Suppressor macrophage treated with lipopolysaccharide for 1 hour (primary cell): Measurements from ENCODE around the gene GALNT9.

Experiments
- DNase-seq, 3 donors: peaks; one replicate each; pipeline ENCODE4 v3.0.0-alpha.2; 2020 to 2022

GALNT9 gene

DNA sequence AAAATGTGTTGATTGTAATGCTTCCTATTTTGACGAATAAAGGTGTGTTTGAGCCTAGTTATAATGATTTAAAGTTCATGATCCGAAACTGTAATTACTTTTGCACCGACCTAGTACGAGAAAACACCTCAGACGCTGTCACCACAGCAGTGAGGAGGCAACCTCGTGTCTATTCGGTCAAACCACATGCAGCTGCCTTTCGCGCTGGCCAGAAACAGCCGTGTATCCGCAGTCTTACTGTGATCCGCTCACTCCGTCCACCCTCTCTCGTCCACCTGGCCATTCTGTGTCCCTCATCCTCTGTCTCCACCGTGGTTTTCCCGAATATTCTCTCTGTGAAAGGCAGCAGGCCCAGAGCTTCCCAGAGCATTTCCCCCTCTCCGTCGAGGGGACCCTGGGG lies 118.1 kb downstream of the GALNT9 start:
- no peak for DNase-seq

GRCh38 chr12:132210223-132211055 lies 119.0 kb downstream of the GALNT9 start:
- no peak for DNase-seq

DNA sequence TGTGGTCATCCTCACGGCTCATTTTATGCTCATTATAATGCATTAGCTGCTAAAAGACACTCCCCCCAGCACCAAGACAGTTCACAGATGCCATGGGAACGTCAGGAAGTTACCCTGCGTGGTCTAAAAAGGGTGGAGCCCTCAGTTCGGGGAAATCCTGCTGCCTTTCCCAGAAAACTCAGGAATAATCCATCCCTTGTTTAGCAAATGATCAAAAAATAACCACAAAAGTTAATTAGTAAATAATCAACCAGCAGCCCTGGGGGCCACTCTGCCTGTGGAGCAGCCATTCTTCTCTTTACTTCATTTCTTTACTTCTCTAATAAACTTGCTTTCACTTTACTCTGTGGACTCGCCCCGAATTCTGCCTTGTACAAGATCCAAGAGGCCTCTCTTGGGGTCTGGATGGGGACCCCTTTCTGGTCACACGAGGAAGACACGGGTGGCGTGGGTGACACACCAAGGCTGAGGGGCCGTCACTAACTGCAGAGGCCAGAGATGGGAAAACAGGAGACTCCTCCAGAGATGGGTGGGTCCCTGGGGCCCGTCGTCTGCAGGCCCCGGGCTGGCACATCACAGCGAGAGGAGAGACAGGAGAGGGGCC lies 119.7 kb downstream of the GALNT9 start:
- DNase-seq, result no peak

DNA sequence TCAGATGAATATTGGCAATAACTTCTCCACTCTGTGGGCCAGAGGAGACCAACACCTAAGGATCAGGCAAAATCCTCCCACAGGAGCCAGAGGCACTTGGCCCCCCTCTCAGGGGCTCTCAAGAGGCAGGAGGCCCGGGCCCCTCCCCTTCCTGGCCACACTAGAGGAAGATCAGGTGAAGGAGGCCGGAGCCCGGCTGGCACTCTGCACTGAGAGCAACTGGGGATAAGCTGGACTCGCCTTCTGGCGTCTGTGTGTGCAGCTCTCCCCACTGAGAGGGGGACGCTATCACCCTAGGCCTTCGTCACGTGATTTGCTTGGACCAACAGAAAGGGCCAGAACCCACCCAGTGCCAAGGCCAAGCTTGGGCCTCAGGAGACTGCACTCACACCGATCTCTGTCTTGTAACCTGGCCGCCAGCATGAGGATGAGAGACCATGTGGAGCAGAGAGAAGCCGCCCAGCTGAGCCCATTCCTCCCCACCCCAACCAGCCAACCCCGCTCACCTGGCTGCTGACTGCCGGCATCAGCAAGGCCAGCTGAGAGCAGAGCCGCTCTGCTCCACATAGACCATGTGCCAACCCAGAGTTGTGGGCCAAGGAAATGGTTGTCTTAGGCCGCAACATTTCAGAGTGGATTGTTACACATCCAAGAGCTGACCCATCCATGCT lies 121.1 kb downstream of the GALNT9 start:
- DNase-seq, result no peak

- no peak for DNase-seq
Measured at GRCh38 chr12:132207083-132207775, 122.2 kb downstream of the GALNT9 start.

DNA sequence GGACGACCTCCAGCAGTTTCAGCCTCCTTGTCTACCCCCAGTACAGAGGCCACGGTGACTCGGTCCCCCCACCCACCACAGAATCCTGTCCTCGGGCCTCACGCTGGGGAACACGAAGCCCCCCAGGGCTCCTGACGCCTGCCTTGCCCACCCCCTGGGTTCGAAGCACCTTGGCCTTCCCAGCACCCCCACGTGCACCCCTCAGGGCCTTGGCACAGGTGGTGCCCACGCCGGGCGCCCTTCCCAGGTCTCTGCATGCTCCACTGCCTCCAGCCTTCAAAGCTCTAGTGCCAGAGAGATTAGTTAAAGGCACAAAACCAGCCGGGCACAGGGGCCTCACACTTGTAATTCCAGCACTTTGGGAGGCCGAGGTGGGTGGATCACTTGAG lies 123.3 kb downstream of the GALNT9 start:
- no peak for DNase-seq

- no peak for DNase-seq
Measured at GRCh38 chr12:132205271-132206045, 123.9 kb downstream of the GALNT9 start.

GRCh38 chr12:132204793-132205270 lies 124.6 kb downstream of the GALNT9 start:
- DNase-seq, result no peak

GRCh38 chr12:132204063-132204792 lies 125.2 kb downstream of the GALNT9 start:
- no peak for DNase-seq

- no peak for DNase-seq
Measured at GRCh38 chr12:132202929-132203721, 126.3 kb downstream of the GALNT9 start.

DNA sequence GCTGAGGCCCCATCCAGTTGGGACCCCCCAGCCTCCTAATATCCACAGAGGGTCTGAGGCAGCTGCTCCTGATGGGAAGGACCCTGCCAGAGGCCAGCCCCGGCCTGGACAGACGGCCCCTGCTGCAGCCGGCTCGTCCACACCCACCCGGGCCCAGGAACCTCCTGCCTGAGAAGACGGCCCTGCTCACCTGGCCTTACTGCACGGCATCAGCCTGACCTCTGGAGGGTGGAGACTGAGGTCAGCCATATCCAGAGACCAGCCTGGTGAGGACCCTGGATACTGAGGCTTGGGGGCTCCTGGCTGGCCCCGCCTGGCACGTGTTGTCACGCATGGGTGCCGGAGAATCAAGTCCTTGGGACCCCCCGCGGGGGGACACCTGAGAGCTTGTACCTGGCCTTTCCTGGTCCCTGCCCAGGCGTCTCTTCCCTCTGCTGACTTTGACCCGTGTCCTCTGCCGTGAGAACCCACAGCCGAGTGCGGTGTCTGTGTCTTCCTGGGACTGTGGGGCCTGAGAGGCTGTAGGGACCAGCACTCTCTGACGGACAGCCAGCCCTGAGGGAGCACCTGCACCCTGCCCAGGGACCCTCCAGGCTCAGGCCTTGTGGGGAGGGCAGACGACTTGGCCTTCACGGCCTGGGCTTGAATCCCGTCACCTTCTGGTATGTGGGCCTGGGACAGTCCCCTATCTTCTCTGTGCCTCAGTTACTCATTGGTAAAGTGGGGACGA lies 127.8 kb downstream of the GALNT9 start:
- no peak for DNase-seq

DNA sequence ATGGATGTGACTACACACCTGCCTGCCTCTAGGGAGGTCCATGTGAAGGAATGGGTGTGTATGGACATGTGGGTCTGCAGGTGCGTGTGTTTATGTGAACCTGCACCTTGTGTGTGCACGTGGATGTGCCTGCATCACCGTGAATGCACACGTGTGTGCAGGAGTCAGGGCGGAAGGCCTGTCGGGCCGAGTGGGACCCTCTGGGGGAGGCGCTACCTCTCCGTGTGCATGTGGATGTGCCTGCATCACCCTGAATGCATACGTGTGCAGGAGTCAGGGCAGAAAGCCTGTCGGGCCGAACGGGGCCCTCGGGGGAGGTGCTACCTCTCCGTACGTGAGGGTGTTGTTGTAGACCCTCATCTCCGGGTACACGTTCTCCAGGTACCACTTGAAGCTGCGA lies 128.6 kb downstream of the GALNT9 start:
- DNase-seq, result no peak

GRCh38 chr12:132199526-132200319 lies 129.7 kb downstream of the GALNT9 start:
- DNase-seq, result no peak

DNA sequence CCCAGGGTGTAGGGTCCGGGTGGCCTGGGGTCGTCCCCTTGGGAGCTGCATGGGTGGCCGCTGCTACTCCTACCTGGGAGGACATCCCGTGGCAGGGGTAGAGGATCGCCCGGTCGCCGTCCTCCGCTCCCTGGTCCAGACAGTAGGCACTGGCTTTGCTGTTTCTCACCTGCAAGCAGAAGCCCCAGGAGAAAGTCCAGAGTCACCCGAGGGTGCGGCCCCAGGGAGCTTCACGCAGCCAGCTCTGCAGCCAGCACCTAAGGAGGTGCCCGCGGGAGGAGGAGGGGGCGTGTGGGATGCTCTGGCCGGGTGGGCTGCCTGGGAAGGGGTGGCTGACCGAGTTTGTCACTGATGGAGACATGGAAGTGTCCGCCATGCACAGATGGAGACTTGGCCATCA lies 130.3 kb downstream of the GALNT9 start:
- no peak for DNase-seq

- DNase-seq, result no peak
Measured at GRCh38 chr12:132197581-132198354, 131.6 kb downstream of the GALNT9 start.

- DNase-seq, result no peak
Measured at GRCh38 chr12:132196873-132197390, 132.5 kb downstream of the GALNT9 start.

GRCh38 chr12:132196038-132196872 lies 133.1 kb downstream of the GALNT9 start:
- no peak for DNase-seq
